GM18951 (cell line): Measurements from ENCODE around the gene HSPB7.

Experiments
- POLR2A ChIP-seq: IDR thresholded peaks from 4 replicates; pipeline ENCODE4 v1.6.1; 2011; ENCODE audit warnings: mild to moderate bottlenecking; ENCODE audit not compliant: insufficient read length, insufficient read depth; ENCODE audit errors: extremely low read depth
- in situ Hi-C: fragments of 300-500 bp; cut with MboI; formaldehyde crosslinking; loops from one replicate; pipeline ENCODE4 v1.12.0; 2022; ENCODE audit warnings: low sequenced_read_pairs, mixed read lengths, inconsistent platforms; ENCODE audit not compliant: unreplicated experiment

Gene HSPB7

GRCh38 chr1:16011936-16012589 lies 5.8 kb downstream of the HSPB7 start:
- TF ChIP-seq POLR2A: no peak
- in situ Hi-C loops: no loop called here

- TF ChIP-seq POLR2A: no peak
- in situ Hi-C loops: no loop called here
Measured at GRCh38 chr1:16010837-16011236, 7.0 kb downstream of the HSPB7 start.

GRCh38 chr1:16009678-16010077 lies 8.2 kb downstream of the HSPB7 start:
- TF ChIP-seq POLR2A: no peak
- in situ Hi-C loops: loop anchor here (10.0 kb wide), 1 partner anchor 205 kb away; the partner anchor contains the start of gene UQCRHL

GRCh38 chr1:16009030-16009460 lies 8.8 kb downstream of the HSPB7 start:
- in situ Hi-C loops: loop anchor here (10.0 kb wide), 1 partner anchor 204 kb away; the partner anchor contains the start of gene UQCRHL
- TF ChIP-seq POLR2A: no peak

GRCh38 chr1:16007671-16008341 lies 10.0 kb downstream of the HSPB7 start:
- in situ Hi-C loops: loop anchor here (10.0 kb wide), 1 partner anchor 203 kb away; the partner anchor contains the start of gene UQCRHL
- no peak for TF ChIP-seq POLR2A

- in situ Hi-C loops: loop anchor here (10.0 kb wide), 1 partner anchor 202 kb away; the partner anchor contains the start of gene UQCRHL
Measured at GRCh38 chr1:16006552-16007485, 11.0 kb downstream of the HSPB7 start.

GRCh38 chr1:16006010-16006409 lies 11.8 kb downstream of the HSPB7 start:
- in situ Hi-C loops: loop anchor here (10.0 kb wide), 1 partner anchor 201 kb away; the partner anchor contains the start of gene UQCRHL

More at GRCh38 chr1:16006552-16007485, 11.0 kb downstream of the HSPB7 start:
- TF ChIP-seq POLR2A: no peak

GRCh38 chr1:16005597-16005996 lies 12.2 kb downstream of the HSPB7 start:
- in situ Hi-C loops: loop anchor here (10.0 kb wide), 1 partner anchor 201 kb away; the partner anchor contains the start of gene UQCRHL
- TF ChIP-seq POLR2A: no peak

More at GRCh38 chr1:16006010-16006409, 11.8 kb downstream of the HSPB7 start:
- TF ChIP-seq POLR2A: no peak

GRCh38 chr1:16001274-16001673 lies 16.6 kb downstream of the HSPB7 start:
- in situ Hi-C loops: loop anchor here (10.0 kb wide), 1 partner anchor 196 kb away; the partner anchor contains the start of gene UQCRHL

- no peak for TF ChIP-seq POLR2A
- in situ Hi-C loops: no loop called here
Measured at GRCh38 chr1:15998929-15999328, 18.9 kb downstream of the HSPB7 start.

GRCh38 chr1:15997637-15998280 lies 20.1 kb downstream of the HSPB7 start:
- in situ Hi-C loops: no loop called here
- TF ChIP-seq POLR2A: no peak

- in situ Hi-C loops: no loop called here
Measured at GRCh38 chr1:15997076-15997585, 20.7 kb downstream of the HSPB7 start.

More at GRCh38 chr1:15997076-15997585, 20.7 kb downstream of the HSPB7 start:
- no peak for TF ChIP-seq POLR2A
